Astrocyte (in vitro differentiated cells and primary cell): ENCODE results near the gene MICAL2.

Experiments used
- EZH2 ChIP-seq: IDR thresholded peaks from 2 replicates; pipeline ENCODE4 v1.6.1; 2012; ENCODE audit warnings: mild to moderate bottlenecking, low read length, inconsistent platforms; ENCODE audit not compliant: insufficient read depth
- TF ChIP-seq, protein P1 (sequence below): IDR thresholded peaks from 2 replicates; pipeline ENCODE4 v1.5.1; 2011; ENCODE audit warnings: low read depth, mild to moderate bottlenecking, inconsistent platforms, low read length, moderate library complexity; ENCODE audit not compliant: insufficient read depth

DNA sequence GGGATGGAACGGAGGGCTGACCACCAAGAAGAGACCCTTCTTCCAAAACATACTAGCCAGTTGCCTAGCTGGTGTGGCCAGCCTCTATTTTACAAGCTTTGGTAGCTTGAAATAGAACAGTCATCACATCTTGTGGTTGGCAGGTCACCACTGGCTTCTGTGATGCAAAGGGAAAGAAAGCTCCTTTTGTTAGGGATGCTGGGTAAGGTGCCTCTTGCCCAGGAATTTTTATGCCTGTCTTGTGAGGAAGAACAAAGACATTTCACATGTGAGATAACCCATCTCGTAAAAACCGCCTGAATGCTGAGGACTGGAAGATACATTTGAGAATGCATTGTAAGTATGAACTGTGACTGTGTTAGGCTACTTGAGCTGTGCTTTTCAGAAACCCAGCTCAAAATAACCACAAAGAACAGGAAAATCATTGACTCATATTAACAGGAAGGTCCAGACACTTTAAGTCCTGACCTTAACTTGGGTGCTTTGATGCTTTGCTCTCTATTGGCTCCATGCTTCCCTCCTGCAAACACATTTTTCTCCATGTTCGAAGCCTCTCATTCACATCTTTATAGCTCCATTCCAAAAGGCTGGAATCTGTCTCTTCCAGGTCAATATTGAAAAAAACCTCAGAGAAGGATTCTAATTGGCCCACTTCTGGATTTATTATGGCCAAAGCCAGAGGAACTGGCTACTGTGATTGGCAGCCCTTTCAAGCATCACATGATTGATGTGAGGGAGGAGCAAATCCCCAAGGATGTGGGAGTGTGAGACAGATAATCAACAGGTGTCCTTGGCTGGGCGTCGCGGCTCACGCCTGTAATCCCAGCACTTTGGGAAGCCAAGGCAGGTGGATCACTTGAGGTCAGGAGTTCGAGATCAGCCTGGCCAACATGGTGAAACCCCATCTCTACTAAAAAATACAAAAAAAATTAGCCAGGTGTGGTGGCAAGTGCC lies 53.9 kb downstream of the MICAL2 start:
- TF ChIP-seq, protein P1, sequence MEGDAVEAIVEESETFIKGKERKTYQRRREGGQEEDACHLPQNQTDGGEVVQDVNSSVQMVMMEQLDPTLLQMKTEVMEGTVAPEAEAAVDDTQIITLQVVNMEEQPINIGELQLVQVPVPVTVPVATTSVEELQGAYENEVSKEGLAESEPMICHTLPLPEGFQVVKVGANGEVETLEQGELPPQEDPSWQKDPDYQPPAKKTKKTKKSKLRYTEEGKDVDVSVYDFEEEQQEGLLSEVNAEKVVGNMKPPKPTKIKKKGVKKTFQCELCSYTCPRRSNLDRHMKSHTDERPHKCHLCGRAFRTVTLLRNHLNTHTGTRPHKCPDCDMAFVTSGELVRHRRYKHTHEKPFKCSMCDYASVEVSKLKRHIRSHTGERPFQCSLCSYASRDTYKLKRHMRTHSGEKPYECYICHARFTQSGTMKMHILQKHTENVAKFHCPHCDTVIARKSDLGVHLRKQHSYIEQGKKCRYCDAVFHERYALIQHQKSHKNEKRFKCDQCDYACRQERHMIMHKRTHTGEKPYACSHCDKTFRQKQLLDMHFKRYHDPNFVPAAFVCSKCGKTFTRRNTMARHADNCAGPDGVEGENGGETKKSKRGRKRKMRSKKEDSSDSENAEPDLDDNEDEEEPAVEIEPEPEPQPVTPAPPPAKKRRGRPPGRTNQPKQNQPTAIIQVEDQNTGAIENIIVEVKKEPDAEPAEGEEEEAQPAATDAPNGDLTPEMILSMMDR = no peak
- TF ChIP-seq EZH2 = no peak
